ENCODE results near the gene COL27A1. TPM values are rescaled to one million over a fixed set of nuclear protein-coding genes. Genes with fewer than 3 reads are reported as not detected.

Gene COL27A1
- polyA plus RNA-seq, 1 of the 3 experiments (the other 2 are of a cell fraction), result 8.7 TPM

- H3K27me3 ChIP-seq (ENCODE audit: insufficient read depth), result no peaks in the 10 kb centered on the region
- H3K4me2 ChIP-seq, result no peak overlapping the region
- DNase-seq, result no peak
- no peak overlapping the region for H3K9ac ChIP-seq
- no peak overlapping the region for H3K27ac ChIP-seq (ENCODE audit: low read depth in 2 of 2, low read length in 1 of 2)
- H3K9me3 ChIP-seq, result no peaks in the 10 kb centered on the region
- H3K36me3 ChIP-seq (replicated peaks in 1 of 2; ENCODE audit: control insufficient read depth in 1 of 2, insufficient read depth in 2 of 2, low read length in 1 of 2), result peaks cover 0 to 5% of the 10 kb centered on the region in 2 experiments
- H3K79me2 ChIP-seq (ENCODE audit: insufficient read depth), result no peaks in the 10 kb centered on the region
- no peak overlapping the region for H3K4me3 ChIP-seq (ENCODE audit: low read depth in 2 of 2, low read length in 1 of 2)
- ChIA-PET POLR2A (no interaction called here), CTCF (interaction anchor here (2.1 kb wide), 1 partner anchor 78 kb away, joined by 8 read pairs; no protein-coding TSS in a partner anchor)
- no peaks in the 10 kb centered on the region for H3K9me2 ChIP-seq
- 92% methylated on average over 4 of the region's 5 CpGs for WGBS (ENCODE audit: low lambda C conversion rate)
- H4K20me1 ChIP-seq (ENCODE audit: insufficient read depth), result no peaks in the 10 kb centered on the region
- peaks cover 6 to 11% of the 10 kb centered on the region in 2 experiments; a peak in 3 of 4 replicates for H3K4me1 ChIP-seq (ENCODE audit: control insufficient read depth in 1 of 2, insufficient read depth in 2 of 2, low read depth in 1 of 2, low read length in 1 of 2)
- no peak for TF ChIP-seq NRF1 (IDR thresholded peaks at IDR 0.05; ENCODE audit: low read depth, low read length)
- TF ChIP-seq GATA2 (CRISPR knock-in tag; IDR thresholded peaks at IDR 0.05), result no peak
- no peak for TF ChIP-seq MXI1 (IDR thresholded peaks at IDR 0.05; ENCODE audit: low read depth, low read length)
- no peak for TF ChIP-seq TAF1 (IDR thresholded peaks at IDR 0.05; ENCODE audit: borderline replicate concordance, low read depth, low read length)
- no peak for TF ChIP-seq POLR2AphosphoS5 (IDR thresholded peaks at IDR 0.05; ENCODE audit: low read depth, low read length)
- no peak for TF ChIP-seq CHD2 (IDR thresholded peaks at IDR 0.05; ENCODE audit: low read length, partially characterized antibody)
- no peak for TF ChIP-seq CTCF (IDR thresholded peaks at IDR 0.05)
- TF ChIP-seq FOXM1 (IDR thresholded peaks at IDR 0.05; ENCODE audit: low read depth), result no peak
- no peak for TF ChIP-seq MAX (IDR thresholded peaks at IDR 0.05; ENCODE audit: low read depth)
- TF ChIP-seq USF2 (IDR thresholded peaks at IDR 0.05; ENCODE audit: borderline replicate concordance, low read depth, low read length), result no peak
- no peak for TF ChIP-seq RCOR1 (IDR thresholded peaks at IDR 0.05; ENCODE audit: low read length)
- no peak overlapping the region for H2AFZ ChIP-seq (ENCODE audit: low read depth)
- no peaks in the 10 kb centered on the region for H3F3A ChIP-seq (replicated peaks; ENCODE audit: insufficient read depth)
Observed at GRCh38 chr9:114212826-114213225, 57.5 kb downstream of the COL27A1 start.

GRCh38 chr9:114213566-114213965 lies 58.2 kb downstream of the COL27A1 start:
- no peak overlapping the region for H3K9ac ChIP-seq
- no peaks in the 10 kb centered on the region for H3K9me2 ChIP-seq
- no peak for TF ChIP-seq SIN3A (IDR thresholded peaks at IDR 0.05; ENCODE audit: borderline replicate concordance, low read depth, low read length)
- TF ChIP-seq JUND (IDR thresholded peaks at IDR 0.05), result no peak
- no peak for TF ChIP-seq SMC3 (IDR thresholded peaks at IDR 0.05; ENCODE audit: low read depth, low read length)
- TF ChIP-seq TAF1 (IDR thresholded peaks at IDR 0.05; ENCODE audit: borderline replicate concordance, low read depth, low read length), result no peak
- TF ChIP-seq RFX5 (IDR thresholded peaks at IDR 0.05; ENCODE audit: low read length), result no peak
- no peaks in the 10 kb centered on the region for H3K79me2 ChIP-seq (ENCODE audit: insufficient read depth)
- 86% methylated on average over 6 of the region's 6 CpGs for WGBS (ENCODE audit: low lambda C conversion rate)
- no peaks in the 10 kb centered on the region for H3K27me3 ChIP-seq (ENCODE audit: insufficient read depth)
- CTCF ChIA-PET, result interaction anchor here (2.0 to 2.1 kb wide), 2 partner anchors 58 to 77 kb away, joined by 8 to 10 read pairs; partner anchors contain the start of gene COL27A1
- H3K9me3 ChIP-seq, result no peaks in the 10 kb centered on the region
- DNase-seq, result no peak
- no peak overlapping the region for H2AFZ ChIP-seq (ENCODE audit: low read depth)
- no peaks in the 10 kb centered on the region for H4K20me1 ChIP-seq (ENCODE audit: insufficient read depth)
- no peak overlapping the region for H3K4me3 ChIP-seq (ENCODE audit: low read depth in 2 of 2, low read length in 1 of 2)
- peaks cover 6 to 11% of the 10 kb centered on the region in 2 experiments; a peak in 3 of 4 replicates for H3K4me1 ChIP-seq (ENCODE audit: control insufficient read depth in 1 of 2, insufficient read depth in 2 of 2, low read depth in 1 of 2, low read length in 1 of 2)
- POLR2A ChIA-PET, result no interaction called here
- no peak overlapping the region for H3K4me2 ChIP-seq
- peaks cover 0 to 5% of the 10 kb centered on the region in 2 experiments for H3K36me3 ChIP-seq (replicated peaks in 1 of 2; ENCODE audit: control insufficient read depth in 1 of 2, insufficient read depth in 2 of 2, low read length in 1 of 2)
- H3K27ac ChIP-seq (ENCODE audit: low read depth in 2 of 2, low read length in 1 of 2), result no peak overlapping the region
- H3F3A ChIP-seq (replicated peaks; ENCODE audit: insufficient read depth), result no peaks in the 10 kb centered on the region
